ENCODE measurements around the gene WWOX.

- TF ChIP-seq CTCF (conservative IDR thresholded peaks at IDR 0.05; ENCODE audit: low read depth, low read length): no peak
- TF ChIP-seq EZH2 (IDR thresholded peaks at IDR 0.05; ENCODE audit: low read length, unreplicated experiment): no peak
These were observed 662.0 kb downstream of the WWOX start for GRCh38 chr16:78761427-78761826.
